NCI-H1417 treated with DMSO at 0.1 percent for 48 hours (cell line): Measurements from ENCODE around the gene NGF.

ENCODE experiments used
- DNase-seq: peaks from one replicate; lab custom pipeline; 2025; lab: John Stamatoyannopoulos, UW

NGF gene

DNA sequence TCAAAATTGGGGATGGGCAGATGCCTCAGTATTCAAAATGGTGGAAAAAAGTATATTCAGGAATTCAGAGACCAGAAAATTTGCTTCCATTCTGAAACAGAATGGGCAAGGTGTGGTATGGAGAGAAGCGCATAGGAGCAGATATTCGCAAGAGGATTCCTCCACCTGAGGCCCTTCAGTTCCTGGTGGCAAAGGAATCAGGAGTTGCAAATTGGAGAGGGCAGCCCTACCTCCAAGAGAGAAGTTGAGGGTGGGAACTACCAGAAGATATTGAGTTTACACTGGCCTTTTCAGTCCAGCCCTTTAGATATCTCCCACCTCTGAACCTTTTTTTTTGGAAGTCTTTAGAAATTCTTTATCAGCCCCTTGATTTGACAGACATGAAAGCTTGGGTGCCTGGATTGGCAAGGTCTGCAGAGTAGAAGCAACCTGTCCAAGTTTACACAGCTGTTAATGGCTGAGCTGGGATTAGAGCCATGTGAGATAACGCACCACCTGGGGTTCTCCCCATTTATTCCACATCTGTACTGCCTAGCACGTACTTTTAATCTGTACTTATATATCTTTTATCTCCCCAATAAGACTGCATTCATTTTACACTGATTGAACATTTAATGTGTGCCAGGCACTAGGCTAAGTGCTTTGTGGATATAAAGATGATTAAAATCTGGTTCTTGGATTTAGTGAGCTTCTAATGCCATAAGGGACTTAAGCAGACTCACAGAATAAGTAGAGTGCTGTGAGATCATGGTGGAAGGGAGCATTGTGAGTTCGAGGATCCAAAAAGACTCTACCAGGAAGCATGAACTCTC is 99.5 kb downstream of the NGF start:
- no peak for DNase-seq

GRCh38 chr1:115237507-115237906 is 100.5 kb downstream of the NGF start:
- no peak for DNase-seq

DNA sequence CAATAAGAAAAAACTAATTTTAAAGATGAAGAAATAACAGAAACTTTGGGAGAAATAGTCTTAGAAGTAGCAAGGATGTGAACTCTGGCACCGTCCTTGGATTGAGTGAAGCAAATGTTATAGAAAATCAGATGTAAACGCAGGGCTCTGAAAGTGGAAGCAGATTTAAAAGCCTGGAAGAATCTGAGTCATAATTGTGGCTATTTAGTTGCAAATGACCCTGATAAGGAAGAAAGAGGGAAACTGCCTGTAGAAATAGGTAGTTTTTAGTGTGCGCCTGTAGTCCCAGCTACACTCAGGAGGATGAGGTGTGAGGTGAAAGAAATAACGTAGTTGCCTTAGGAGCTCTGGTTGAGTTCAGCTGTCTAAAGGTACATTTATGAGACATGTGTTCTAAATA is 101.0 kb downstream of the NGF start:
- DNase-seq: no peak
